NT2/D1 (cell line): ENCODE data around the gene TAF8.

Experiments used
- SUZ12 ChIP-seq: IDR thresholded peaks from 2 replicates; pipeline ENCODE4 v1.6.1; 2011; ENCODE audit not compliant: insufficient read length, insufficient read depth; ENCODE audit errors: extremely low read depth
- YY1 ChIP-seq: IDR thresholded peaks from 2 replicates; pipeline ENCODE4 v1.6.1; 2011; ENCODE audit not compliant: insufficient read length, insufficient read depth

DNA sequence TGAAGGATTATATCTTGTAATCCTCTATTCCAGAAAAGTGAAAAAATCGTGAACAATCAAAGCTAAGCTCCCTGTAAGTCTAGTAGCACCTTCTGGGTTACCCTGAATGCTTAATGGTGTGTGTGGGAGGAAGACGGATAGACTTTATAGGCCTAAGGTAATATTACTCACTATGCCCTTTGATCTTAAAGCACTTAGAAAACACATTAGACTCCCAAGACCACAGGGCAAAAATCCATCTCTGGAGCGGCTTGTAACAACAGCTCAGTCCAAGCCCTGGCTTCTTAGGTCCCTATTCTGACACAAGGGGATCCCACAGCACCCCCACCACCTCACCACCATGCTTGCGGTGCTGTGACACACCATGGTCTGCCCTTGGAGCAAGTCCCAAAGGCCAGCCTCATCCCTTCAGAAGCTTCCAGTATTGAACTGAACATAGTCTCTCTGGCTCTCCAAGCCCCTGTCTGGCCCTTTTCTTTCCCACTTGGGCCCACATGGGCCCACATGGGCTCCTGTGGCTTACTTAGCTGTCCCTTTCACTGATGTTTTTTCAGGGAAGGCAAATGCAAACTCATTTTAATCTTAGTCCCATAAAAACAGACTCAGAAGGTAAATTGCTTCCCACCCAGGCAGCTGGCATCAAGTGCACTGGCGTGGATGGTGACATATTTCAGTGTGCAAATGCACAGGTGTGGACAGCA is 63.8 kb downstream of the TAF8 start:
- TF ChIP-seq SUZ12 (no peak), YY1 (no peak)
